ENCODE data around the gene LCN6.
A peak's percentile ranks its signal among the peaks of the same experiment; 100 is the strongest.
"Not testable (repeated sequence)": the region's sequence is repeated elsewhere in the genome, so short reads cannot be mapped to it uniquely, and the experiment has no call there.

LCN6 gene

GRCh38 chr9:136712690-136713544 lies 35.4 kb downstream of the LCN6 start:
- no peak for DNase-seq (ENCODE audit: extremely low spot score)

DNA sequence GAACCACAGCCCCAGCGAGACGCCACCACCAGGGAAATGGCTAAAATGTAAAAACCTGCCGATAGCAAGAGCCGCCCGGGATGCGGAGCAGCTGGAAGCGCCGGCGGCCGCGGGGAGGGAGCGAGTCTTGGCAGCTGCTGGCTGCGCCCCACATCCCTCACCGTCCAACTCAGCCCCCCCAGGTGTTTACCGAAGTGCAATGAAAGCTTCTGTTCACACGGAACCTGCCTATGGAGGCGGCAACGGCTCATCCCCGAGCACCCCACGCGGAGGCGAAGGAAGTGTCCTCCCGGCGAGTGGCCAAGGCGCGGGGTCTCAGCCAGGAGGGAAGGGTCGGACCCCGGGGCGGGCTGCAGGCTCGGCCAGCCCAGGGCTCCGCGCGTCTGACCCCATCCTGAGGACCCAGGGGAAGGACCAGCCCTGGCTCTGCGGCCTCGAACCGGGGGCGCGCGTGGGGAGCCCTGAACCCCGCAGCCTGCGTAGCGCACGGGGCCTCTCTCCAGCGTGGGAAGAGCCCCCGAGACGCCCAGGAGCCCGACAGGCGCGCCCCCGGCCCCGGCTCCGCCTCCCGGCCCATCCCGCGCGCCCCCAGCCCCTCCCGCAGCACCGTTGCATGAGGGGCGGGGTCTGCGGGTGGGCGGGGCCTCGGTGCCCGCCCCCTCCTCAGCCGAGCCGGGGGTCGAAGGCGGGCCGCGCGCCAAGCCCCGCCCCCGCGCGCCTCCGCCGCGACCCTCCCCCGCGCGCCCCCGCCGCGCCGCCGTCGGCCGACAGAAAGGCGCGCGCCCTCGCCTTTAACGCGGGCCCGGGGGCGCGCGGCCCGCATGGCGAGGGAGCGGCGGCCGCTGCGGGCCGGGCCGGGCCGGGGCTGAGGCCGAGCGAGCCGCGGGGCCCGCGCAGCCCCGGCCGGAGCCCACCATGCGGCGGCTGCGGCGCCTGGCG lies 36.3 kb downstream of the LCN6 start, which contains the start of gene DIPK1B:
TSS of gene DIPK1B (plus strand) at position 822 of the 939 bp plus-strand sequence. CDS start at position 916, 94 bp downstream.
- TF ChIP-seq L3MBTL2 (conservative IDR thresholded peaks at IDR 0.05): no peak
- TF ChIP-seq FOXM1 (IDR thresholded peaks at IDR 0.05; ENCODE audit: borderline replicate concordance): peak; percentile 59
- TF ChIP-seq NFRKB (IDR thresholded peaks at IDR 0.05): no peak
- TF ChIP-seq, protein P1, sequence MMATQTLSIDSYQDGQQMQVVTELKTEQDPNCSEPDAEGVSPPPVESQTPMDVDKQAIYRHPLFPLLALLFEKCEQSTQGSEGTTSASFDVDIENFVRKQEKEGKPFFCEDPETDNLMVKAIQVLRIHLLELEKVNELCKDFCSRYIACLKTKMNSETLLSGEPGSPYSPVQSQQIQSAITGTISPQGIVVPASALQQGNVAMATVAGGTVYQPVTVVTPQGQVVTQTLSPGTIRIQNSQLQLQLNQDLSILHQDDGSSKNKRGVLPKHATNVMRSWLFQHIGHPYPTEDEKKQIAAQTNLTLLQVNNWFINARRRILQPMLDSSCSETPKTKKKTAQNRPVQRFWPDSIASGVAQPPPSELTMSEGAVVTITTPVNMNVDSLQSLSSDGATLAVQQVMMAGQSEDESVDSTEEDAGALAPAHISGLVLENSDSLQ (IDR thresholded peaks at IDR 0.05): no peak
- TF ChIP-seq FOXK2 (IDR thresholded peaks at IDR 0.05): no peak
- peak; percentile 95 for DNase-seq (ENCODE audit: extremely low spot score)
- POLR2A ChIA-PET: interaction anchor here (3.4 kb wide), 1 partner anchor 16 kb away, joined by 26 read pairs; no protein-coding TSS in a partner anchor
- CTCF ChIA-PET: no interaction called here

More at GRCh38 chr9:136712690-136713544, 35.4 kb downstream of the LCN6 start:
- TF ChIP-seq ELF4 (IDR thresholded peaks at IDR 0.05) (no peak), ARNT (IDR thresholded peaks at IDR 0.05) (no peak), NFRKB (IDR thresholded peaks at IDR 0.05) (no peak), CTBP1 (IDR thresholded peaks at IDR 0.05; ENCODE audit: borderline replicate concordance) (no peak), FOXM1 (IDR thresholded peaks at IDR 0.05; ENCODE audit: borderline replicate concordance) (no peak), L3MBTL2 (conservative IDR thresholded peaks at IDR 0.05) (no peak), TARDBP (IDR thresholded peaks at IDR 0.05) (no peak), SUZ12 (IDR thresholded peaks at IDR 0.05) (no peak)
- POLR2A ChIA-PET: interaction anchor here (0.8 to 3.4 kb wide), 3 partner anchors 14 to 229 kb away, joined by 3 to 26 read pairs (median 6); no protein-coding TSS in a partner anchor
- CTCF ChIA-PET: interaction anchor here (0.7 to 1.5 kb wide), 2 partner anchors 14 to 107 kb away, joined by 5 to 12 read pairs; no protein-coding TSS in a partner anchor

- POLR2A ChIA-PET: interaction anchor here (3.4 kb wide), 1 partner anchor 17 kb away, joined by 26 read pairs; no protein-coding TSS in a partner anchor
- DNase-seq (ENCODE audit: extremely low spot score); CTCF ChIA-PET: not testable (repeated sequence)
- peak; percentile 95 for TF ChIP-seq ZNF384 (IDR thresholded peaks at IDR 0.05)
These were observed 37.1 kb downstream of the LCN6 start for GRCh38 chr9:136711219-136711648.

DNA sequence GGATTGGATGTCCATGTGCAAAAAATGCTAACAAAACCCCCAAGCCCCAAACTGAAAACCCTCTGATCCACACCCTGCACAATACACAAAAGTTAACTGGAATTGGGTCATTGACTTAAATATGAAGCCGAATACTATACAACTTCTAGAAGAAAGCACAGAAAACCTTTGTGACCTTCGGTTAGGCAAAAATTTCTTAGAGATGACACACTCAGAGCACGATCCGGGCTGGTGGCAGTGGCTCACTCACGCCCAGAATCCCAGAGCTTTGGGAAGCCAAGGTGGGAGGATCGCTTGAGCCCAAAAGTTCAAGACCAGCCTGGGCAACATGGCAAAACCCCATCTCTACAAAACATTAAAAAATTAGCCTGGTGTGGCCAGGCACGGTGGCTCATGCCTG lies 37.8 kb downstream of the LCN6 start:
- CTCF ChIA-PET: no interaction called here

DNA sequence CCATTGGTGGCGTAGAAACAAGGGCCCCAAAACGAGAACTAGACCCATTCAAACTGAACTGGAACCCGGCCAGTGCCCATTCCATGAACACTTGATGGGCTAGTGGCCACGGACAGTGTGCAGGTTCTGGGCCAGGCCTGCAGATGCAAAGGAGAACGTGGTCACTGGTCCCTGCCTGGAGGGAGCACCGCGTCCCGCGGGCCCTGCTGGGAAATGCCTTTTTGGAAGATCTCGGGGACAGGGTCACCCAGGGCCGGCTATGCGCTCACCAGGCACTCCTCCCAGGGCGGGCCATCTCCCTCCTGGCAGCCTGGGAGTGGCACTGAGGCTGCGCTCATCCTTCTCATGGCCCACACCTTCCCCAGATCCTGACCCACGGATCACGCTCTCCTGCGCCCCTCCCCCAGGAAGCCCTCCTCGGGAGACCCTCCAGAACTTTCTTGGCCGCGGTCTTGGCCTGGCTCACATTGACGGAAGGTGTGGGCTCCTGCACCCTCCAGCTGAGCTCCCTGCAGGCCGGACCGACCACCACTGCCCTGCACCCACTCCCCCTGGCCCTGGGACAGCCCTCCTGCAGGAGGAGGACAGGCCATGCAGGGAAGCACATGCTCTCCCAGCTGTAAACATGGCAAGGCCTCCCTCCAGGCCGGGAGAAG lies 38.7 kb downstream of the LCN6 start:
- POLR2A ChIA-PET: no interaction called here
- TF ChIP-seq LEF1 (IDR thresholded peaks at IDR 0.05; ENCODE audit: borderline replicate concordance) (no peak), L3MBTL2 (conservative IDR thresholded peaks at IDR 0.05) (no peak), NFRKB (IDR thresholded peaks at IDR 0.05) (no peak), ARNT (IDR thresholded peaks at IDR 0.05) (no peak)
- CTCF ChIA-PET: no interaction called here
- DNase-seq (ENCODE audit: extremely low spot score): no peak

More for the DNA sequence above, 37.8 kb downstream of the LCN6 start:
- TF ChIP-seq FOXK2 (IDR thresholded peaks at IDR 0.05): no peak
- no peak for TF ChIP-seq ELF4 (IDR thresholded peaks at IDR 0.05)
- no peak for TF ChIP-seq ARNT (IDR thresholded peaks at IDR 0.05)
- TF ChIP-seq TARDBP (IDR thresholded peaks at IDR 0.05): no peak
- no peak for TF ChIP-seq ZNF384 (IDR thresholded peaks at IDR 0.05)
- TF ChIP-seq FOXM1 (IDR thresholded peaks at IDR 0.05; ENCODE audit: borderline replicate concordance): no peak
- TF ChIP-seq, protein P1 (IDR thresholded peaks at IDR 0.05): no peak
- TF ChIP-seq SUZ12 (IDR thresholded peaks at IDR 0.05): no peak
- TF ChIP-seq L3MBTL2 (conservative IDR thresholded peaks at IDR 0.05): no peak
- POLR2A ChIA-PET: no interaction called here
- no peak for DNase-seq (ENCODE audit: extremely low spot score)

GRCh38 chr9:136707849-136708517 lies 40.3 kb downstream of the LCN6 start:
- ChIA-PET CTCF (no interaction called here), POLR2A (no interaction called here)
- DNase-seq (ENCODE audit: extremely low spot score): no peak
- TF ChIP-seq, protein P1 (IDR thresholded peaks at IDR 0.05): no peak
- TF ChIP-seq FOXM1 (IDR thresholded peaks at IDR 0.05; ENCODE audit: borderline replicate concordance) (no peak), FOXA1 (IDR thresholded peaks at IDR 0.05) (no peak), FOXK2 (IDR thresholded peaks at IDR 0.05) (no peak), L3MBTL2 (conservative IDR thresholded peaks at IDR 0.05) (no peak), CTBP1 (IDR thresholded peaks at IDR 0.05; ENCODE audit: borderline replicate concordance) (no peak), TARDBP (IDR thresholded peaks at IDR 0.05) (no peak), HDGF (IDR thresholded peaks at IDR 0.05; ENCODE audit: borderline replicate concordance) (no peak)
